Measurements from ENCODE around the gene SERPINA12.

Gene SERPINA12

GRCh38 chr14:94545131-94545841, 36.0 kb upstream of the SERPINA12 start:
- Histone ChIP-seq H3K4me2 (ENCODE audit: low read length) (no peak overlapping the region), H3K27ac (no peak overlapping the region), H3K9ac (no peak overlapping the region), H3K9me3 (ENCODE audit: control insufficient read depth, low read length) (no peaks in the 10 kb centered on the region), H2AFZ (no peak overlapping the region), H3K36me3 (ENCODE audit: control insufficient read depth, insufficient read depth, low read length) (no peaks in the 10 kb centered on the region), H3K4me3 (ENCODE audit: low read depth, low read length) (no peak overlapping the region), H3K27me3 (ENCODE audit: control insufficient read depth, insufficient read depth, low read length) (no peaks in the 10 kb centered on the region), H3K79me2 (no peaks in the 10 kb centered on the region), H3K4me1 (no peaks in the 10 kb centered on the region)
- TF ChIP-seq, protein P1, sequence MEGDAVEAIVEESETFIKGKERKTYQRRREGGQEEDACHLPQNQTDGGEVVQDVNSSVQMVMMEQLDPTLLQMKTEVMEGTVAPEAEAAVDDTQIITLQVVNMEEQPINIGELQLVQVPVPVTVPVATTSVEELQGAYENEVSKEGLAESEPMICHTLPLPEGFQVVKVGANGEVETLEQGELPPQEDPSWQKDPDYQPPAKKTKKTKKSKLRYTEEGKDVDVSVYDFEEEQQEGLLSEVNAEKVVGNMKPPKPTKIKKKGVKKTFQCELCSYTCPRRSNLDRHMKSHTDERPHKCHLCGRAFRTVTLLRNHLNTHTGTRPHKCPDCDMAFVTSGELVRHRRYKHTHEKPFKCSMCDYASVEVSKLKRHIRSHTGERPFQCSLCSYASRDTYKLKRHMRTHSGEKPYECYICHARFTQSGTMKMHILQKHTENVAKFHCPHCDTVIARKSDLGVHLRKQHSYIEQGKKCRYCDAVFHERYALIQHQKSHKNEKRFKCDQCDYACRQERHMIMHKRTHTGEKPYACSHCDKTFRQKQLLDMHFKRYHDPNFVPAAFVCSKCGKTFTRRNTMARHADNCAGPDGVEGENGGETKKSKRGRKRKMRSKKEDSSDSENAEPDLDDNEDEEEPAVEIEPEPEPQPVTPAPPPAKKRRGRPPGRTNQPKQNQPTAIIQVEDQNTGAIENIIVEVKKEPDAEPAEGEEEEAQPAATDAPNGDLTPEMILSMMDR (IDR thresholded peaks at IDR 0.05), result no peak

GRCh38 chr14:94544726-94545125, 35.5 kb upstream of the SERPINA12 start:
- H3K9ac ChIP-seq, result no peak overlapping the region
- H2AFZ ChIP-seq, result no peak overlapping the region
- no peak overlapping the region for H3K4me2 ChIP-seq (ENCODE audit: low read length)
- H3K27me3 ChIP-seq (ENCODE audit: control insufficient read depth, insufficient read depth, low read length), result no peaks in the 10 kb centered on the region
- no peaks in the 10 kb centered on the region for H3K9me3 ChIP-seq (ENCODE audit: control insufficient read depth, low read length)
- H3K36me3 ChIP-seq (ENCODE audit: control insufficient read depth, insufficient read depth, low read length), result no peaks in the 10 kb centered on the region
- no peaks in the 10 kb centered on the region for H3K4me1 ChIP-seq
- H3K79me2 ChIP-seq, result no peaks in the 10 kb centered on the region
- TF ChIP-seq, protein P1 (IDR thresholded peaks at IDR 0.05), result no peak
- no peak overlapping the region for H3K4me3 ChIP-seq (ENCODE audit: low read depth, low read length)
- no peak overlapping the region for H3K27ac ChIP-seq

- no peaks in the 10 kb centered on the region for H3K27me3 ChIP-seq (ENCODE audit: control insufficient read depth, insufficient read depth, low read length)
- no peak overlapping the region for H3K27ac ChIP-seq
- H2AFZ ChIP-seq, result no peak overlapping the region
- TF ChIP-seq, protein P1 (IDR thresholded peaks at IDR 0.05), result no peak
- H3K4me2 ChIP-seq (ENCODE audit: low read length), result no peak overlapping the region
- H3K79me2 ChIP-seq, result no peaks in the 10 kb centered on the region
- no peak overlapping the region for H3K9ac ChIP-seq
- H3K36me3 ChIP-seq (ENCODE audit: control insufficient read depth, insufficient read depth, low read length), result no peaks in the 10 kb centered on the region
- H3K4me3 ChIP-seq (ENCODE audit: low read depth, low read length), result no peak overlapping the region
- H3K9me3 ChIP-seq (ENCODE audit: control insufficient read depth, low read length), result no peaks in the 10 kb centered on the region
- H3K4me1 ChIP-seq, result no peaks in the 10 kb centered on the region
Measured at GRCh38 chr14:94543449-94544124, 34.3 kb upstream of the SERPINA12 start.

DNA sequence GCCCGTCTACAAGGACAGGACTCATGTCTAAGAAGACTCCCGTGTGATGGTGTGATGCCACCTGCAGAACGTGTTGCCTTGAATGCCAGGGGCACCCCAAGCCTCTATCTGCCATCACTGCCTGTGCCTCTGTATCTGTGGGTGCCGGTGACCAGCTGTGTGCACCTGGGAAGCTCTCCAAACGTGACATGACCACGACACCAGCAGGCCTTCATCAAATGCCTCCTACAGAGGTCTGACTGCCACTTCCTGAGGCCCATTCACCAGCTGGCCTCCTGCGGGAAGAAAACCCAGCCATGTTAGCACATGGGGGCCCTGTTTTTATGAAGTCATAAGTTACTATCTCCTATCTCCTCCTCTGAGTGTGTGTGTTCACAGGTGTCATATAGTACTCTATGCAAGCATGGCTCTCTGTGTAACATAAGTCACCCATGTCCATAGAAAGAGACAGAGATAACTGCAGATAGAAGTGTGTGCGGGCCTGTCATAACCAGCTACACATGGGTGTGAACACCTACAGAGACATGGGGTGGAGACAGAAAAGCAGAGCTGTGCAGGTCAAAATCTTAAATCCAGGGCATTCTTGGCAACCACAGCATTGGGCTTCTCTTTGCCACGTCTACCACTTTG, 33.7 kb upstream of the SERPINA12 start:
- H3K9me3 ChIP-seq (ENCODE audit: control insufficient read depth, low read length), result no peaks in the 10 kb centered on the region
- H3K4me1 ChIP-seq, result no peaks in the 10 kb centered on the region
- no peaks in the 10 kb centered on the region for H3K36me3 ChIP-seq (ENCODE audit: control insufficient read depth, insufficient read depth, low read length)
- H3K27me3 ChIP-seq (ENCODE audit: control insufficient read depth, insufficient read depth, low read length), result no peaks in the 10 kb centered on the region
- H3K79me2 ChIP-seq, result no peaks in the 10 kb centered on the region
- no peak overlapping the region for H3K4me3 ChIP-seq (ENCODE audit: low read depth, low read length)
- H3K4me2 ChIP-seq (ENCODE audit: low read length), result no peak overlapping the region
- H2AFZ ChIP-seq, result no peak overlapping the region
- no peak overlapping the region for H3K9ac ChIP-seq
- no peak overlapping the region for H3K27ac ChIP-seq
- TF ChIP-seq, protein P1 (IDR thresholded peaks at IDR 0.05), result no peak

All from parathyroid adenoma (tissue), 2 donors.